WTC11 (cell line): Measurements from ENCODE around the gene GJB1.

ENCODE experiments used
- GABPB1 ChIP-seq: sonication (generic); formaldehyde crosslinking; IDR thresholded peaks from 2 replicates; pipeline ENCODE4 v1.8.1; 2023; ENCODE audit warnings: mild to moderate bottlenecking, missing genetic modification reagents
- SMAD4 ChIP-seq: sonication (generic); formaldehyde crosslinking; IDR thresholded peaks from 2 replicates; pipeline ENCODE4 v1.8.0; 2022; ENCODE audit warnings: mild to moderate bottlenecking, missing genetic modification reagents
- ZNF416 ChIP-seq: fragments of 250-450 bp; sonication (Bioruptor Pico); IDR thresholded peaks from 2 replicates; pipeline ENCODE4 v1.9.0; 2021; ENCODE audit warnings: mild to moderate bottlenecking, inconsistent platforms
- TF ChIP-seq, protein P1 (sequence below): fragments of 200-600 bp; IDR thresholded peaks from 2 replicates; pipeline ENCODE4 v1.8.0; 2022; ENCODE audit warnings: antibody characterized with exemption

DNA sequence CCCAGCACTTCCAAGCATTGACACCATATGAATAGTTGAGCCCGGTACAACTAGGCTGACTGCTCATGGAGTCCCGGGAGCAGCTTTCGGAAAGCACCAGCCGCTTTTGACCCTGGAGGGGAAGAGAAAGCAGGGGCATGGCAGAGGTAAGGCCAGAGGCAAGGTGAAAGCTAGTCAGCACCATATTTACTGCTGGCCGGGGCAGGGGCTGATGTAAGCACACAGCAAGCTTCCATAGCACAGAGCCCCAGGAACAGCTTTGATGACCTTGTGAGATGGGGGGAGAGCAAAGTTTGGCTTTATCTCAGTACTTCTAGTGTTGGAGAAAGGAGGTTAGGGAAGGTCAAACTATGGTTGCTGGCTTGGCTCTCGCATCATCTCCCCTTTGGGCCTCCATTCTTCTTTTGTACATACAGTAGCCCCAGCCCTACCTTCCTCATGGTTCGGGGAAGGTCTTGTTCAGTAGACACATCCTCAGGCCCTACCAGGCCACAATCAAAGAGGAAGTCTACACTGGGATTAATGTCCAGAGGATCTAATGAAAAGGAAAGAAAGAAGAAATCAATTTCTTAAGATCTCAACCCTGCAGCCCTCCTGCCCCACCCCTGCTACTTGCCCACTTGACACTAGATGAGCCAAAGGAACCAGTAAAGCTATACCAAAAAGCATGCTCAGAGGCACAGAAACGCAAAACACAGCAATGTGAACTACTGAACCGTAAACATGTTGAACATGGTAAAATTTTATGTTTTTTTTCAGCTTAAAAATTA, 21.5 kb downstream of the GJB1 start:
- no peak for TF ChIP-seq SMAD4 (CRISPR knock-in tag)
- TF ChIP-seq, protein P1, sequence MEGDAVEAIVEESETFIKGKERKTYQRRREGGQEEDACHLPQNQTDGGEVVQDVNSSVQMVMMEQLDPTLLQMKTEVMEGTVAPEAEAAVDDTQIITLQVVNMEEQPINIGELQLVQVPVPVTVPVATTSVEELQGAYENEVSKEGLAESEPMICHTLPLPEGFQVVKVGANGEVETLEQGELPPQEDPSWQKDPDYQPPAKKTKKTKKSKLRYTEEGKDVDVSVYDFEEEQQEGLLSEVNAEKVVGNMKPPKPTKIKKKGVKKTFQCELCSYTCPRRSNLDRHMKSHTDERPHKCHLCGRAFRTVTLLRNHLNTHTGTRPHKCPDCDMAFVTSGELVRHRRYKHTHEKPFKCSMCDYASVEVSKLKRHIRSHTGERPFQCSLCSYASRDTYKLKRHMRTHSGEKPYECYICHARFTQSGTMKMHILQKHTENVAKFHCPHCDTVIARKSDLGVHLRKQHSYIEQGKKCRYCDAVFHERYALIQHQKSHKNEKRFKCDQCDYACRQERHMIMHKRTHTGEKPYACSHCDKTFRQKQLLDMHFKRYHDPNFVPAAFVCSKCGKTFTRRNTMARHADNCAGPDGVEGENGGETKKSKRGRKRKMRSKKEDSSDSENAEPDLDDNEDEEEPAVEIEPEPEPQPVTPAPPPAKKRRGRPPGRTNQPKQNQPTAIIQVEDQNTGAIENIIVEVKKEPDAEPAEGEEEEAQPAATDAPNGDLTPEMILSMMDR, result no peak
- TF ChIP-seq ZNF416 (CRISPR knock-in tag), result no peak
- no peak for TF ChIP-seq GABPB1 (CRISPR knock-in tag)
